ENCODE data around the gene NDFIP1.
"Not testable (repeated sequence)": the region's sequence is repeated elsewhere in the genome, so short reads cannot be mapped to it uniquely, and the experiment has no call there.

NDFIP1 gene

DNA sequence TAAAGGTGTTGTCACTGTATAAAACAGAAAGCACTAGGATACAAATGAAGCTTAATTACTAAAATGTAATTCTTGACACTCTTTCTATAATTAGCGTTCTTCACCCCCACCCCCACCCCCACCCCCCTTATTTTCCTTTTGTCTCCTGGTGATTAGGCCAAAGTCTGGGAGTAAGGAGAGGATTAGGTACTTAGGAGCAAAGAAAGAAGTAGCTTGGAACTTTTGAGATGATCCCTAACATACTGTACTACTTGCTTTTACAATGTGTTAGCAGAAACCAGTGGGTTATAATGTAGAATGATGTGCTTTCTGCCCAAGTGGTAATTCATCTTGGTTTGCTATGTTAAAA is 43.8 kb downstream of the NDFIP1 start:
- TF ChIP-seq, protein P1, sequence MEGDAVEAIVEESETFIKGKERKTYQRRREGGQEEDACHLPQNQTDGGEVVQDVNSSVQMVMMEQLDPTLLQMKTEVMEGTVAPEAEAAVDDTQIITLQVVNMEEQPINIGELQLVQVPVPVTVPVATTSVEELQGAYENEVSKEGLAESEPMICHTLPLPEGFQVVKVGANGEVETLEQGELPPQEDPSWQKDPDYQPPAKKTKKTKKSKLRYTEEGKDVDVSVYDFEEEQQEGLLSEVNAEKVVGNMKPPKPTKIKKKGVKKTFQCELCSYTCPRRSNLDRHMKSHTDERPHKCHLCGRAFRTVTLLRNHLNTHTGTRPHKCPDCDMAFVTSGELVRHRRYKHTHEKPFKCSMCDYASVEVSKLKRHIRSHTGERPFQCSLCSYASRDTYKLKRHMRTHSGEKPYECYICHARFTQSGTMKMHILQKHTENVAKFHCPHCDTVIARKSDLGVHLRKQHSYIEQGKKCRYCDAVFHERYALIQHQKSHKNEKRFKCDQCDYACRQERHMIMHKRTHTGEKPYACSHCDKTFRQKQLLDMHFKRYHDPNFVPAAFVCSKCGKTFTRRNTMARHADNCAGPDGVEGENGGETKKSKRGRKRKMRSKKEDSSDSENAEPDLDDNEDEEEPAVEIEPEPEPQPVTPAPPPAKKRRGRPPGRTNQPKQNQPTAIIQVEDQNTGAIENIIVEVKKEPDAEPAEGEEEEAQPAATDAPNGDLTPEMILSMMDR (IDR thresholded peaks at IDR 0.05; ENCODE audit: low read depth, low read length), result no peak
- H3K4me3 ChIP-seq (replicated peaks in 1 of 2; ENCODE audit: low read depth in 2 of 2, low read length in 2 of 2), result no peak overlapping the region
- peak; percentile 24 to 32 for DNase-seq (ENCODE audit: low read depth in 2 of 2)

DNA sequence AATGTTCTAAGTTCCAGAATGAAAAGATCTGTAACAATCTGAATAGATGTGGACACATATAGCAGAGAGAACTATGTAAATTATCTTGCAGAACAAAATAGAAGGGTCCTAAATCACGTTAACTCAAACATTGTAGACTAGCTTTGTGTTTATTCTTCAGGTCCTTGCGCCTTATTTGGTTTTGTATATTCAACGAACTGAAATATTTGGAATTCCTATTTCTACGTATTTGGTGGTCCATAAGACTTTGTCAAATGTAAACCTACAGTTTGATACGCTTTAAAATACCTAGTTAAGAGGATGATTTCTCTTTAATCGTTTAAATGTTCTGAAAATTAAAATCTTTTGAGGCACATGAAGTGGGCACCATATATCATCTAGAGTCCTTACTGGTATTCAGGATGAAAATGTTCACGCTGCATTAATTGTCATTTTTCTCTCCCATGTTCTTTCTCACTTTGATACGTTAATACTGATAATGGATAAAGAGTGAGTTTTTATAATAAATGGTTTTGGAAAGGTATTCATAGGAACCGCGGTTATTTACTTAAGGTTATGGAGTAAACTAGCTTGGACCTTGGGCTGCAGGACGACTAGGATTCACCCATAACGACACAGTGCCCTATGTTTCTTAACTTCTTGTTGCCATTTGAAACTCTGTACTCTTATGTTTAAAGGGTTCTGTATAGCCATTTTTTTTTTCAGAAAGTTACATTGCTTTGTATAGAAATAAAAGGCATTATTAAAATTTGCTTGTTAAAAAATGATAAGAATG is 45.3 kb downstream of the NDFIP1 start:
- no peak overlapping the region for H3K4me3 ChIP-seq (replicated peaks in 1 of 2; ENCODE audit: low read depth in 2 of 2, low read length in 2 of 2)
- DNase-seq (ENCODE audit: low read depth in 2 of 2), result no peak
- TF ChIP-seq, protein P1 (IDR thresholded peaks at IDR 0.05; ENCODE audit: low read depth, low read length), result no peak

DNA sequence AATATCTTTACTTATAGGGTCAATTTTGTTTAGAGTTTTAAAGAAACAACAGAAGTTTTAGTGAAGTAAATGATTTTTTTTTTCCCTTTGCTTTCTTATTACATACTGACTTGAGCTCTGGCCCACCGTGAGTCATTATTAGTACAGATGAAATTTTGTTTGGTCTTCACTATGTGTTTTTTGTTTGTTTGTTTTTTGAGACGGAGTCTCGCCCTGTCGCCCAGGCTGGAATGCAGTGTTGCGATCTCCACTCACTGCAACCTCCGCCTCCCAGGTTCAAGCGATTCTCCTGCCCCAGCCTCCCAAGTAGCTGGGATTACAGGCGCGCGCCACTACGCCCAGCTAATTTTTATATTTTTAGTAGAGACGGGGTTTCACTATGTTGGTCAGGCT is 45.9 kb downstream of the NDFIP1 start:
- not testable (repeated sequence) for DNase-seq (ENCODE audit: low read depth in 2 of 2); H3K4me3 ChIP-seq (replicated peaks in 1 of 2; ENCODE audit: low read depth in 2 of 2, low read length in 2 of 2)

DNA sequence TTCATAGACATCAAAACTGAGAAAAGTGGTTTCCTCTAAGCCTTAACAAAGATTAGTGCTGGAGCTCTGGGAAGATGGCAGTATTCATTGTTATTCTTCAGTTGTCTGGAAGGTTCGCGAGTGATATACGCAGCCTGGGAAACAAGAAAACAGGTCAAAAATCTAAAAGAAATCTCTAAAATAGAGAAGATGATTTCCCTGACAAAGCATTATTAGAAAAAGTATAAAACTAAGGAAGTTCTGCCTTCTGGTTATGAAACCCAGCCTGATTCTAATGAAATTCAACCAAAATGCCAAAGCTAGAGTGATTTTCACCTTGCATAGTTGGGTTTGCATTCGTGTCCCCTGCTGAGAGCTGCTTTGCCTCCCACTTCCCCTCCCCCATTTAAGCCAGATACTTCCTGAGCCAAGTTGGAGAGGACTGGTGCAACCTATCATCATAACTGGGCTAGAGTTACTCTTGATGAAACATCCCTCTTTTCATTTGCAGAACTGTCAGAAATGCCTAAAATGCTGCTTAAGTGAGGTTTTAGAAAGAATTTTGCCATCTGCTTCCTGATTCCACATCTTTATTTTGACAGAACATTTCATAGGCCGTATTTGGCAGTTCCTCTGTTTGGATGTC is 48.4 kb downstream of the NDFIP1 start:
- TF ChIP-seq, protein P1 (IDR thresholded peaks at IDR 0.05; ENCODE audit: low read depth, low read length), result no peak
- no peak overlapping the region for H3K4me3 ChIP-seq (replicated peaks in 1 of 2; ENCODE audit: low read depth in 2 of 2, low read length in 2 of 2)
- DNase-seq (ENCODE audit: low read depth in 2 of 2), result peak in 1 of 2 donors; percentile 33

DNA sequence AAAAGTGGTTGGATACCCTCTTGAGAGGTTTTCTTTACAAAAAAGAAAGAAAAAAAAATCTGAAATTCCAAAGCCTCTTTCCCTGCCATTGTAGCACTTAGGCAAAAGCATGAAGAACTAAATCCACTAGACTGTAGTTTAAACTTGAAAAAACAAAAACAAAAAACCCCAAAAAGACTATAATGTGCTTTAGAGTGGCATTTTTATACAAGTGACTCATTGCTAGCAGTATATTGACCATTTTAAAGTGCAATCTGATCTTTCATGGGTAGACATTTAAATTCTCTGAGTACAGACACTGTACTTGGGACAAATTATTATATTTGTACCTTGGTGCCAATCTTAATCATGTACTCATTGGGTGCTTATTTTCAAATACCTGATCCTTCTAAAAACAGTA is 50.8 kb downstream of the NDFIP1 start:
- DNase-seq (ENCODE audit: low read depth in 2 of 2), result no peak
- TF ChIP-seq, protein P1 (IDR thresholded peaks at IDR 0.05; ENCODE audit: low read depth, low read length), result no peak
- no peak overlapping the region for H3K4me3 ChIP-seq (replicated peaks in 1 of 2; ENCODE audit: low read depth in 2 of 2, low read length in 2 of 2)

DNA sequence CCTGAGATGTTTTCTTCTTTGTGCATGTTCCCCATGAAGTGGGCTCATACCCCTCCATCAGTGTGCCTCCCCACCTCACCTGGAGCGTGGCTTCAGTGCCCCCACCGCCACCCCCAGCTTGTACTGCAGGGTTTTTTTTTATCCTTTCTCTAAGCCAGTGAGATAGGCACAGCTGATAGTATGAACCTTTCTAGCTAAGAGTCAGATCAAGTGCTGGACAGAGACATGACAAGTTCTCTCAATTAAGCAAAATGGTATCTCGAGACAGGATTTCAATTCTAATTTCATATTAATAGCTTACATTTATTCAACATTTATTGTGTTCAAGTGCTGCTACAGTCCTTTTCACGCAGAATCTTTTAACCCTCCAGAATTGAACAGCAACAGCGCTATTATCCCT is 55.7 kb downstream of the NDFIP1 start:
- TF ChIP-seq, protein P1 (IDR thresholded peaks at IDR 0.05; ENCODE audit: low read depth, low read length), result no peak
- H3K4me3 ChIP-seq (replicated peaks in 1 of 2; ENCODE audit: low read depth in 2 of 2, low read length in 2 of 2), result no peak overlapping the region
- DNase-seq (ENCODE audit: low read depth in 2 of 2), result no peak

DNA sequence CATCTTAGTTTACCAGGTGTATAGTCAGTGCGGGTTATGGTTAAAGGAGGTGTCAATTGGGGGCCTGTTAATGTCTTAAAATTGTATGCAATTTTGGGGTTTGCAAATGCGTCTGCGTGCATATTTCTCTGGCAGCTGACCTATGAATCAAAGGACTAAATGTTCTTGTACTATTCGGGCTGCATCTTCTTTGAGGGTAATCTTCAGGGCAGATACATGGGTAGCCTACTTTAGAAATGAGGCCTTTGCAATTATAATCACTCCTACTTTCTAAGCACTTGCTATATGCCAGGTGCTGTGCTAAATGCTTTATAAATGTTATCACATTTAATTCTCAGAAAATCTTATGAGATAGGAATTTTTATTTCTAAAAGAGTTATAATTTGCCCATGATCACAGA is 58.2 kb downstream of the NDFIP1 start:
- no peak overlapping the region for H3K4me3 ChIP-seq (replicated peaks in 1 of 2; ENCODE audit: low read depth in 2 of 2, low read length in 2 of 2)
- DNase-seq (ENCODE audit: low read depth in 2 of 2), result no peak
- TF ChIP-seq, protein P1 (IDR thresholded peaks at IDR 0.05; ENCODE audit: low read depth, low read length), result no peak
